Stimulated activated CD4-positive, alpha-beta T cell treated with anti-CD3 and anti-CD28 coated beads, Interleukin-2, amount 100 ng/mL, for 48 hours (primary cell): ENCODE data around the gene AGMO.

ENCODE experiments used
- DNase-seq, 2 donors: peaks; one replicate each; pipeline ENCODE4 v3.0.0-alpha.2; 2020

AGMO gene

GRCh38 chr7:15389073-15389472 lies 172.7 kb downstream of the AGMO start:
- DNase-seq: no peak

- DNase-seq: no peak
Measured at GRCh38 chr7:15378494-15379145, 183.2 kb downstream of the AGMO start.

- DNase-seq: no peak
Measured at GRCh38 chr7:15376600-15376999, 185.2 kb downstream of the AGMO start.

- no peak for DNase-seq
Measured at GRCh38 chr7:15370441-15370840, 191.4 kb downstream of the AGMO start.

GRCh38 chr7:15368653-15369052 lies 193.2 kb downstream of the AGMO start:
- DNase-seq: no peak

GRCh38 chr7:15367897-15368296 lies 193.9 kb downstream of the AGMO start:
- DNase-seq: no peak

GRCh38 chr7:15358112-15358511 lies 203.7 kb downstream of the AGMO start:
- DNase-seq: no peak

- DNase-seq: no peak
Measured at GRCh38 chr7:15352421-15353206, 209.2 kb downstream of the AGMO start.

GRCh38 chr7:15345216-15345615 lies 216.6 kb downstream of the AGMO start:
- DNase-seq: no peak

GRCh38 chr7:15341817-15342216 lies 220.0 kb downstream of the AGMO start:
- no peak for DNase-seq

GRCh38 chr7:15336146-15336545 lies 225.7 kb downstream of the AGMO start:
- no peak for DNase-seq

- DNase-seq: no peak
Measured at GRCh38 chr7:15335390-15335789, 226.4 kb downstream of the AGMO start.

- DNase-seq: no peak
Measured at GRCh38 chr7:15334536-15335263, 227.1 kb downstream of the AGMO start.

GRCh38 chr7:15332956-15333355 lies 228.9 kb downstream of the AGMO start:
- no peak for DNase-seq

GRCh38 chr7:15330943-15331342 lies 230.9 kb downstream of the AGMO start:
- no peak for DNase-seq

GRCh38 chr7:15327001-15327400 lies 234.8 kb downstream of the AGMO start:
- DNase-seq: no peak

GRCh38 chr7:15326044-15326644 lies 235.7 kb downstream of the AGMO start:
- DNase-seq: no peak

- no peak for DNase-seq
Measured at GRCh38 chr7:15323550-15323949, 238.3 kb downstream of the AGMO start.

- no peak for DNase-seq
Measured at GRCh38 chr7:15317215-15317614, 244.6 kb downstream of the AGMO start.

GRCh38 chr7:15315678-15316077 lies 246.1 kb downstream of the AGMO start:
- DNase-seq: no peak

- no peak for DNase-seq
Measured at GRCh38 chr7:15314922-15315321, 246.9 kb downstream of the AGMO start.

- no peak for DNase-seq
Measured at GRCh38 chr7:15313361-15313760, 248.5 kb downstream of the AGMO start.

GRCh38 chr7:15309872-15310271 lies 251.9 kb downstream of the AGMO start:
- no peak for DNase-seq

GRCh38 chr7:15308821-15309220 lies 253.0 kb downstream of the AGMO start:
- DNase-seq: no peak
